ENCODE data around the gene TLN1.
A peak's percentile ranks its signal among the peaks of the same experiment; 100 is the strongest.

Gene TLN1, protein sequence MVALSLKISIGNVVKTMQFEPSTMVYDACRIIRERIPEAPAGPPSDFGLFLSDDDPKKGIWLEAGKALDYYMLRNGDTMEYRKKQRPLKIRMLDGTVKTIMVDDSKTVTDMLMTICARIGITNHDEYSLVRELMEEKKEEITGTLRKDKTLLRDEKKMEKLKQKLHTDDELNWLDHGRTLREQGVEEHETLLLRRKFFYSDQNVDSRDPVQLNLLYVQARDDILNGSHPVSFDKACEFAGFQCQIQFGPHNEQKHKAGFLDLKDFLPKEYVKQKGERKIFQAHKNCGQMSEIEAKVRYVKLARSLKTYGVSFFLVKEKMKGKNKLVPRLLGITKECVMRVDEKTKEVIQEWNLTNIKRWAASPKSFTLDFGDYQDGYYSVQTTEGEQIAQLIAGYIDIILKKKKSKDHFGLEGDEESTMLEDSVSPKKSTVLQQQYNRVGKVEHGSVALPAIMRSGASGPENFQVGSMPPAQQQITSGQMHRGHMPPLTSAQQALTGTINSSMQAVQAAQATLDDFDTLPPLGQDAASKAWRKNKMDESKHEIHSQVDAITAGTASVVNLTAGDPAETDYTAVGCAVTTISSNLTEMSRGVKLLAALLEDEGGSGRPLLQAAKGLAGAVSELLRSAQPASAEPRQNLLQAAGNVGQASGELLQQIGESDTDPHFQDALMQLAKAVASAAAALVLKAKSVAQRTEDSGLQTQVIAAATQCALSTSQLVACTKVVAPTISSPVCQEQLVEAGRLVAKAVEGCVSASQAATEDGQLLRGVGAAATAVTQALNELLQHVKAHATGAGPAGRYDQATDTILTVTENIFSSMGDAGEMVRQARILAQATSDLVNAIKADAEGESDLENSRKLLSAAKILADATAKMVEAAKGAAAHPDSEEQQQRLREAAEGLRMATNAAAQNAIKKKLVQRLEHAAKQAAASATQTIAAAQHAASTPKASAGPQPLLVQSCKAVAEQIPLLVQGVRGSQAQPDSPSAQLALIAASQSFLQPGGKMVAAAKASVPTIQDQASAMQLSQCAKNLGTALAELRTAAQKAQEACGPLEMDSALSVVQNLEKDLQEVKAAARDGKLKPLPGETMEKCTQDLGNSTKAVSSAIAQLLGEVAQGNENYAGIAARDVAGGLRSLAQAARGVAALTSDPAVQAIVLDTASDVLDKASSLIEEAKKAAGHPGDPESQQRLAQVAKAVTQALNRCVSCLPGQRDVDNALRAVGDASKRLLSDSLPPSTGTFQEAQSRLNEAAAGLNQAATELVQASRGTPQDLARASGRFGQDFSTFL (N-terminal part only)

DNA sequence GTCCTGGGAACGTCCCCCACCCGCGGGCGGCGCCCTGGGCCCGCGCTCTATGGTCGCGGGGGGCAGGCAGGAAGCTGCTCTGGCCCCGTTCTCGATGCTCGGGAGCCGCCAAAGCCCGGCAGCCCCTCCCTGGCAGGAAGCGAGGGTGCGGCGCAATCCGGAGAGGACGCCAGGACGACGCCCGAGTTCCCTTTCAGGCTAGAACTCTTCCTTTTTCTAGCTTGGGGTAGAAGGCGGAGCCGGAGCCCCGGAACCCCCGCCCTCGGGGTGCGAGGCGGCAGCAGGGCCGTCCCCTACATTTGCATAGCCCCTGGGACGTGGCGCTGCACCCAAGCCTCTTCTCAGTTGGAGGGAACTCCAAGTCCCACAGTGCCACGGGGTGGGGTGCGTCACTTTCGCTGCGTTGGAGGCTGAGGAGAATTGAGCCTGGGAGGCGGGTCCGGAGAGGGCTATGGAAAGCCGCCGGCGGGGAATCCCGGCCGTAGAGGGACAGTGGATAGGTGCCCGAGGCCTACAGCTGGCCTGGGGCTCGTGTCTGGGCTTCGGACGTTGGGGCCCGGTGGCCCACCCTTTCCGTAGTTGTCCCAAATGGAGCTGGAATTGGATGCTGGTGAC lies at the start of gene TLN1, which contains the start of gene CREB3:
TSS of gene TLN1 (minus strand) at position 11 of the 615 bp plus-strand sequence. CDS start 6,501 bp downstream, outside the sequence.
TSS of gene CREB3 (plus strand) at position 482 of the 615 bp plus-strand sequence. CDS start at position 589, 107 bp downstream.
- DNase-seq (ENCODE audit: low read depth, low spot score): peak; percentile 99

DNA sequence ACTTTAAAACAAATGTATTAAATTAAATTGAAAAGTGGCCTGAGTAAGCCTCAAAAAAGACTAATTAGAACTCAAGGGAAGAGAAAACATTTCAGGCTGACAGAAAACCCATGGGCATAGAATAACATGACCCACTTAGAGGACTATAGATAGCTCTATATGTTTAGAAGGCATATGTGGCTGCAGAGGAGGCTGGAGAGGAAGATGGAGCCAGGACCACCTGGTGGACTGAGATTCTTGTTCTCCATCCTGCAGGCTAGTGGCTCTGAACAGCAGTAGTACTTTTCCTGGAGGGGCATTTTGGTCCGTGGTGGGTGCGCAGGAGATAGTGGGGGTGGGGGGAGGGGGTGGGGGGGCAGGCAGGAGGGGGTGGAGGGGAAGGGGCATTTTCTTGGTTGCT lies 49.1 kb upstream of the TLN1 start:
- no peak for DNase-seq (ENCODE audit: low read depth, low spot score)

DNA sequence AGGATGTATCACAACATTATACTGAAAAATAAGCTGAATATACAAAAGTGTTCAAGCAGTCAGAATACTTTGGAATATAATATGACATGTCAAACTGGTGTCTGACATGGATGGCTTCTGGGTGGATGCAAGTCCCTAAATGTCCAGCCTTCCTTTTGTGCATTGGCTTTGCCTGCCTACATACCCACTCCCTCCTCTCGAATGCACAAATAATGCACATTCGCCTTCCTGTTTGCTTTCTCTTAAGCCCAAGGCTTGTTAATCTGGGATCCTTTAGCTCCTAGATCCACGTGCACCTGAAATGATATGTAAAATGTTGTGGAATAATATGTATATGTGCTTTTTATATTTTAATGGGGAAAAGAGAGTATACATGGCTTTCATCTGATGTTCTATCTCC lies 46.5 kb upstream of the TLN1 start:
- no peak for DNase-seq (ENCODE audit: low read depth, low spot score)

DNA sequence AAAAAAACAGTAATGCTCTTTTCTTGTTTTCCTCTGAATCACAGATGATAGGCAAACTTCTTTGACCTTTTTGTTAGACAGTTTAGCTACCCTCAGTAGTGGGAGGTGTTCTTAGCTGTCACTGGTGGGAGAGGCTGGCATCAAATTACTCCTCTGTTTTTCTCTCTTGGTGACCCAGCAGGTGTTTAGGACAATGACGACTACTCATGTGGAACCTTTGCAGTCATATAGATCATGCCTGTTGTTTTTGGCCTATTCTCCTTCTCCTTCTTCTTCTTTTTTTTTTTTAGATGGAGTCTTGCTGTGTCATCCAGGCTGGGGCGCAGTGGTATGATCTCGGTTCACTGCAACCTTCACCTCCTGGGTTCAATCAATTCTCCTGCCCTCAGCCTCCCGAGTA lies 44.0 kb upstream of the TLN1 start:
- no peak for DNase-seq (ENCODE audit: low read depth, low spot score)

DNA sequence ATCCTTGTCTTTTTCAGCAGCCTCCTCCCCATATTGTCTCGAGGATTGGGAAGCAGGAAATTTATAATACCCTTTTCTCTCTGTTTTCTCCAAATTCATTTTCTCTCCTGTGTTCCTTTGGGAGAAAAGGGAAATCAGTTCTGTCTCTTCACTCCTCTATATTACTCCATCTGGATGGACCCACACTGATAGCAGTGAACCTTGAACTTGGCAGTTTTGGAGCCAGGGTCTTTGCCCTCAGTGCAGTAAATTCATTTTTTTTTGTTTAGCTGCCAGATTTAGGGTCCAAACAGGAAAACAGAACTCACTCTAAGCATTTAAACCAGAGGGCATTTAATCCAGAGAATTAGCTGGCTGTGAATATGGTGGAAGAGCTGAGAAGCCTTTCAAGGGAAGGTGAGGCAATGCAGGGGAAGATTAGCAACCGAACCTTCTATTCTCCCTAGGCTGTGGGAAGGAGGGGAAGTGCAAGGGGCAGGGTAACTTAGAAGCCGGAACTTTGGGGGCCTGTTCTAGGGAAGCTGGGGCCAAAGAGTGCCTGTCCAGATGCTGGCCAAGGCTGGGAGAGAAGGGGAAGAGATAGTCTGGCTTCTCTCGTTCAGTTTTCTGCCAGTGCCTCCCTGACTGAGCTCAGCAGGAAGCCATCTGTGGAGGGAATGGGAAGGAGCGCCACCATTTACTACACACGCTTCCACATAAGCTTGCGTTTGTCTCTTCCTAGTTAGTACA lies 43.1 kb upstream of the TLN1 start:
- no peak for DNase-seq (ENCODE audit: low read depth, low spot score)

DNA sequence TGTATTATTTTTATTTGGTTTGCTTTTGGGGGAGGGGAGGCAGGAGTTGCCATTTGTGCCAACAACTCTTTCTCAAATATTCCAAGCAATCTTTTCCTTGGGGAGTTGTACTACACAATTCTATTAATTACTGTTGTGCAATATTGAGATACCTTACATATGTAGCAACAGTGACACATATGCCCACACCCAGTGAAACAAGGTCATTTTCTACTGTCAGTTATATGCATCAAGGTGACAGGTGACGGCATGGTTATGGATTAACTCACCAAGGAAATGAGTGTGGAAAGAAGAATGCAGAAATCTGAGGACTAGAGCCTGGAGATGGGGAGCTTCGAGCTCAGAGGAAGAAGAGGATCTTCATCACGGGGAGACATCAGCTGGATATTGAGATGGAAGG lies 39.9 kb upstream of the TLN1 start:
- DNase-seq (ENCODE audit: low read depth, low spot score): no peak

DNA sequence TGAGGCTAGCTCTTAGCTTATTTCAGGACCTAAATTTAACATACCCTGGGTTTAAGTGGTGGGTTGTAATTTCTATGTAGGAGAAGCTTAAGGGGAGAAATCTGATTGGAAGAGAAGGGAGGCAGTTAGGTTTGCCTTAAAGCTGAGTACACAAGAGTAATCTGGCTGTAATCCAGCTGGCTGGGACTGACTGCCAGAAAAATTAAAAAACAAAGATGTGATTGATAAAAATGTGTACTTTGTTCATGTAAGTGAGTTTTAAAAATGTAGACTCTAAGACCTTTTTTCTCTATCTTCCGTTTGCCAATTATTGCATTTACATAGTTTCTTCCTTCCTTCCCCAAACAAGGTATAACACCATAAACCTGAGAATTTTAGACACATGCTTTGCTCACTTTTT lies 39.5 kb upstream of the TLN1 start:
- no peak for DNase-seq (ENCODE audit: low read depth, low spot score)

DNA sequence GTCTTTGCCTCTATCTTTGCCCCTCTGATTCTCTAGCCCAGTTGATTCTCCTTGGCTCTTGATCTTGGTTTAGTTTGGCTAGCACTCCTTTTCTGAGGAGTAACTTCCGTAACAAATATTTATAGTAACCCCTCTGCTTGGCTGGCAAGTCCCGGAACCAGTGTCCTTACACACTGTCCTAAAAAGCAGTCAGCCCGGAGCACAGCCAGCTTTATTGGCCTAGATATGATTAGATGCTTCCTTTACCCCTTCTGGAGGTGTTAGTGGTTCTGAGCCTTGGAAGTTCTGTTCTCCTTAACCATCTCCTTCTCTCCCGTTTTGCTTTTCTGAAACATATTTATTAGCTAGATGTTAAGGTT lies 39.1 kb upstream of the TLN1 start:
- no peak for DNase-seq (ENCODE audit: low read depth, low spot score)

DNA sequence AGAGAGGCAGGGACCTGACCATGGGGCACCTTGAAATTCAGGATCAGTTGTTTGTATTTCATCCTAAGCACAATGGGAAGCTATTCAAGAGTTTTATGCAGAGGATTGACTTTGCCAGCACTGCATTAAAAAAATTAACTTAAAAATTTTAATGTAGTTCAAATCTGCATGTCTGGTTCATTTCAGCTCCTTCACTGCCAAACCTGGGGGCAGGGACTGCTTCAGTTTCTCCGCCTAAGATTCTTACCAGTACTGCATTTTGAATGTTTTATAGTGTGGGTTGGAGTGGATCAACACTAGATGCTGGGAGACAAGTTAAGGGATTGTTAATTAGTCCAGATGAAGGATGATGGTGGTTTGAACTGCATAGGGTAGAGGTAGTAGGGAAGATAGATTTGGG lies 37.8 kb upstream of the TLN1 start:
- no peak for DNase-seq (ENCODE audit: low read depth, low spot score)

DNA sequence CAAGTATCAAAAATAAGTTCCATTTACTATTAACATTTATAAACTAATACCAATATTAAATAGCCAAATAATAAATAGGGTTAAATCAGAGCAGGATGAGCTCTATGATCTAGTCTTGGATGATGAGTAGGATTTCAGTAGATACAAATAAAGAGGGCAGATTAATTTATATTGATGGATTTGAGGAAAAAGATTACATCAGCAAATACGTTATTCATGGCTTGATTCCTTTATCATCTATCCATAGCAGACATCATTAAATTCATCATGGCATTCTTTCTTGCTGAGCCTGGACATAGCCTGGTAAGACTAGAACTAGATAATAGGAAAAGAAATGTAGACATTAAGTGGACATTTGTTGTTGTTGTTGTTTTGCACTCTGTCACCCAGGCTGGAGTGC lies 35.5 kb upstream of the TLN1 start:
- DNase-seq (ENCODE audit: low read depth, low spot score): no peak

DNA sequence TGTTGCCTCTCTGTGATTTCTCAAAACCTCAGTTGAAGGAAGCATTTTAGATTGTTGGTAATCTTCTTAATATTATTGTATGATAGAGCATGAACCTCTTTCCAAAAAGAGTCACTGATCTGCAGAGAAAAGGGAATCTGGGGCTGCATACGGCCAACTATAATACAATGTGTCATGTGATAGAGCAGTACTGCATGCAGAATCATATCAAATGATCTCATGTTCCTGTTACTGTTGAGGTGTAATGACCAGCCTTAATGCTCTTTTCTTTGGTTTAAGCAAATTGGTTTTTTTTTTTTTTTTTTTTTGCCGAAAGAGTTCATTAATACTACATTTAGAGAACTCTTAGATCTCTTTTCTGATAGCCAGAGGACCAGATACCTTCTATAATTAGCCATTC lies 35.0 kb upstream of the TLN1 start:
- no peak for DNase-seq (ENCODE audit: low read depth, low spot score)

DNA sequence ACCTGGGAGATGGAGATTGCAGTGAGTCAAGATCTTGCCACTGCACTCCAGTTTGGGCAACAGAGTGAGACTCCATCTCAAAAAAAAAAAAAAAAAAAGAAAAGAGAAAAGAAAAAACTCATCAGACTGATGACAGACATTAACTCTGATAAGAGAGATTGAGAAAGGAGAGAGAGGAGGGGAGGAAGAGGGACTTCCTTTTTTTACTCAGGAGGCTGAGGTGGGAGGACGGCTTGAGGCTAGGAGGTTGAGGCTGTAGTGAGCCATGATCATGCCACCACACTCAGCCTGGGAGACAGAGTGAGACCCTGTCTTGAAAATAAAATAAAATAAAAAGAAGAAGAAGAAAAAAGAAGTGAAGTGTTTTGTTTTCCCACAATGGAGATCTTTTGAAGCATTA lies 31.8 kb upstream of the TLN1 start:
- DNase-seq (ENCODE audit: low read depth, low spot score): no peak

DNA sequence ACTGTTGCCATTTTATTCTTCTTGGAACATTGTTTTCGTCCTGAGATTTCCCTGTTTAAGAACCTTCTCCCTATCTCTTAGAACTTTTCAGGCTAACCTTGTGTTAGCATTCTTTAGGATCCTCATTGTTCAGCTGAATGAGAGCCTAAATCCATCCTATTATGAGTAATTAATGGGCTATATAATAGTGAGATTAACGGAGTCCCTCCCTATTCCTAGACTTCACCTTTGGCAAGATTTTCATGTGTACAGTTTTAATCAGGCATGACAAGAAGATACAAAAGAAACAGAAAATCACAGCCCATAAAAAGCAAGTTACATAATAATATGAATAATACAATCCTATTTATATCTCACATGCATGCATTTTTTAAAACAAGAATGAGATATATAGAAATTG lies 31.2 kb upstream of the TLN1 start:
- no peak for DNase-seq (ENCODE audit: low read depth, low spot score)

DNA sequence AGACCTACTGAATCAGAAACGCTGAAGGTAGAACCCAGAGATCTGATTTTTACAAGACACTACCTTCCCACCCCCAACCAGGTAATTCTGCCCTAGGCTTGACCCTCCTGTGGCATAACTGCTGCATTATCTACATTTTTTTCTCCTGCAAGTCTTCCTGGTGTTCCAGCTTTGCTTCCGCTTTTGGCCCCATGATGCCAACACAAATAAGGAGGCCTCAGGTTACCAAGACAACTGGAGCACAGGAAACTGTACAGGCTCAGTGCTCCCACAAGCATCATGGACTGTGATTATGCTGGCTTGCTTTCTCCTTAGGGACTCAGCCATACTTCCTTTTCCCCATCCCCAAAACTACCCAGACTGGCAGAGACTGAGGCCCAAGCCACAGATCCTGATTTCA lies 28.7 kb upstream of the TLN1 start:
- DNase-seq (ENCODE audit: low read depth, low spot score): peak; percentile 83

DNA sequence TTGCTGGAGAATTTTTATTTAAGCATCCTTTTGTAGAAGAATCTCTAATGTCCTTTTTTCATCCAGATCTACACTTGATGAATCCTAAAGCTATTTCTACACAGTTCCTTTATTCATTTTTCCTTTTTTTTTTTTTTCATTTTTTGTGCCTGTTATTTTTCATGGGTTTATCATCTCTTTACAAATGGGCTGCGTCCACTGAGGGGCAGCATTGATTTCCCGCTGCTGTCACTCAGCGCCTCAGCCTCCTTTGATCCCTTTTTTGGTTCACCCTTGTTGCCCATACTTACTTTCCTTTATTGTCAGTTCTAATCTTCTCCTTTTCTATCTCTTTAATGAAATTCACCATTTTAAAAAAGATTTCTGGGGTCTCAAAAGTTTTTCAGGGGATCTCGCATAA lies 27.8 kb upstream of the TLN1 start:
- DNase-seq (ENCODE audit: low read depth, low spot score): no peak

DNA sequence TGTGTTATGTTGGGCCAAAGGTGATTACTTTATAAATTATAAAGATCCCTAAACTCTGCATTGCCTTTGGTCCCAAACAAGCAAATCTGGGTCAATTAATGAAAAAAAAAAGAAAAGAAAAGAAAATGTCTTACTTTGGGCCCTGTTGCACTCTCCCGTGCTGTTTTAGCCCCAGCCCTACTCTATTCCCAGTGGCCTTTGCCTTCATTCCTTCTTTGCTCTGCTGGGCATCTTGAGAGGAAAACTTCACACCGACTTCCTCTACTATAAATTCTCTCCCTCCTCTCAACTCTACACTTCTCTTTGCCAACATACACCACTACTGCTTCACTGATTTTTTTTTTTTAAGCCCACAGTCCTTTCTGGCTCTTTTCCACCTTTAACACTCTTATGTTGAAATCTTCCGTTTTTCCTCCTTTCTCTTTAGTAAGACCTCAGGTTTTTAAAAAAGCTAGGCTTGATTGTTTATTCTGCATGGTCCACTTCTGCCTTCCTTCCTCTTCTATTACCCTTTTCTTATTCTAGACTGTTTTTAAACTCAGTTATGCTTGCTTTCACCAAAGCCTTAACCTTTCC lies 26.6 kb upstream of the TLN1 start:
- DNase-seq (ENCODE audit: low read depth, low spot score): peak; percentile 25

DNA sequence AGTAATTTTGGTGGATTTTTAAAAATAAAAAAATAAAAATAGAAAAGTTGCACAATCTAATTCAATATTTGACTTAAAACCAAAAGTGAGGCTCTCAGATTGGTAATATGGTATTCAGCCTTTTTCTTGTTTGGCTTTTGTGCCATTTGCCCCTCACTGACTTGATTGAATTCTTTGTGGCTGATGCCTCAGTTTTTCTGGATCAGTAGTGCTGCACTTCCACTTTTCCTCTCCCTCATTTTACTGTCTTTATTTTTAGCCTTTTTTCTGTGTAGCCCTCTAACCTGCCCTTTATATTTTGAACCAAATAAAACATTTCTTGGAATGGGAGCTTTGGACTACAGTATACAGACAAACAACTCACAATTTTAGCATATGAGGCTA lies 25.9 kb upstream of the TLN1 start:
- no peak for DNase-seq (ENCODE audit: low read depth, low spot score)

DNA sequence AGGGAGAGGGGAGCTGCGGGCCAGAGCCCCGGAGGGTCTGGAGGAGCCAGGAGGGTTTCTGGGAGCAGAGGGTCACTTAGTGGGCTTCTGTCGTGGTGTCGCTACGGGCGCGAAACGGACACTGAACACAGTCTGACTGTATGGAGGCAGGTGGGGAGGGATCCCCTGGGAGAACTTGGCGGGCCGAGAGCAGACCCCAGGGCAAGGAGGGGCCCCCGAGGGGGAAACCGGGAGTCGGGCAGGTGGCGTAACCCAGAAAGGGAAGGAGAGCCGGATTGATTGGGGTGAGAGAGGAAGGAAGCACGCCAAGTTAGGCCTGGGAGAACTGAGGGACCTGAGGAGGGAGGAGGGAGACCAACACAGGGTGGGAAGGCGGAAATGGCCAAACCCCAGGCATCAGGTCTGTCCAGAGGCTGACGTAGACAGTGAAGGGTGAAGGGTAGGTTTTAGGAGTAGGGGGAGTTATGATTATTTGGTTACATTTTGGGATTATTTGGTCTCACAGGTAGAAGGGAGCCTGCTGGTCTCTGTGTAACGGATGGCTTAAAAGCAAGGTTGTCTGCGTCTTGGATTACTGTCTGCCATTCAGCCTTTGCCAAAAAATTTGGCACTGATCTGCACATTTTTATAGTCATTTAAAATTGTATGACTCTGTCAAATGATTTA lies 25.4 kb upstream of the TLN1 start:
- peak; percentile 53 for DNase-seq (ENCODE audit: low read depth, low spot score)

DNA sequence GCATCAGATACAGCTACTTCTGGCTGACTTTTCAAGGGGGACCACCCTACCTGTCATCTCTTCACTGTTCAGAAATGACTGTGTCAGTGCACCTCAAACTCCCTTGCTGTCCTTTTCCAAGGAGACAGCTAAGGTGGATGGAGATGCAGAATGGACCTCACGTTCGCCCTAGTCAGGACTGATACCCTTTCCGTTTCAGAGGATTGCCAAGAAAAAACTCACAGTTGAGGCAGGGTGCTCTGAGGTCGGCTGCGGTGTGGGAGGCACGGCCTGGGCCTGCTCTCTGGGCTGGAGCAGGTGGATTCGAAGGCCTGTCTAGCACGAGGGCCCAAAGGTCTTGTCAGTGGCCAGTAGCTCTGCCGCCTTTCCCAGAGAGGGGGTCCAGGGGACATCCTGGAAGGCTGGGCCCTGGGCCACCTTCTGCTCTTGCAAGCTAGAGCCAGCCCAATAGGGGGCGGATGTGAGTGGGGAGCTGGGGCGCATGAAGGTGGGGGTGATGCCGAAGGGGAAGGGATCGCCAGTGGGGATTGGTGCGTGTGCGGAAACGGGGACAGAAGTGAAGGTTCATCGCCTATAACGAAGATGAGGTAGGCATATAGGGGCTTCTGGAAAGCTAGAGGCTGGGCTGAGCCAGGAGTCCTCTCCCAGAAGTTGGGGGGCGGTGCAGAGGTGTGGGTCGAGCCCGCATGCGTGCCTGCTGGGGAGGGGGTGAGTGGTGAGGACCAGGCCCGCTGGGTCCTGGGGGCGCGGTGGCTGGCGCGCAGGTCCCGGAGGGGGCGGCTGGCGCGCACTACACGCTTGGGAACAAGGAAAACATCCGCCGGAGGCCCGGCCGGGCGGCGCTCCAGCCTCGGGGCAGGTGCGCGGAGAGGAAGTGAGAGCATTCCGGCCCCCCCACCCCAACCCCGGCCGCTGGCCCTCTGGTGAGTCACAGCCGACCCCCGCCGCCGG lies 24.6 kb upstream of the TLN1 start:
- peak; percentile 75 for DNase-seq (ENCODE audit: low read depth, low spot score)

Data from astrocyte of the hippocampus (primary cell).